Ishikawa (cell line): ENCODE data around the gene UROD.

ENCODE experiments used
- EGR1 ChIP-seq: IDR thresholded peaks from 2 replicates; pipeline ENCODE4 v1.6.1; 2012
- EP300 ChIP-seq: IDR thresholded peaks from 2 replicates; pipeline ENCODE4 v1.6.1; 2012; ENCODE audit warnings: borderline replicate concordance
- FOXM1 ChIP-seq: IDR thresholded peaks from 2 replicates; pipeline ENCODE4 v1.6.1; 2012; ENCODE audit warnings: low read depth, borderline replicate concordance
- NFIC ChIP-seq: IDR thresholded peaks from 2 replicates; pipeline ENCODE4 v1.6.1; 2012
- RAD21 ChIP-seq: IDR thresholded peaks from 2 replicates; pipeline ENCODE4 v1.6.1; 2012; ENCODE audit warnings: low read depth
- TAF1 ChIP-seq: IDR thresholded peaks from 2 replicates; pipeline ENCODE4 v1.6.1; 2012; ENCODE audit warnings: low read depth, mild to moderate bottlenecking
- TEAD4 ChIP-seq: IDR thresholded peaks from 2 replicates; pipeline ENCODE4 v1.6.1; 2012
- YY1 ChIP-seq: IDR thresholded peaks from 2 replicates; pipeline ENCODE4 v1.6.1; 2012; ENCODE audit warnings: low read depth
- TF ChIP-seq, protein P1 (sequence below): IDR thresholded peaks from 2 replicates; pipeline ENCODE4 v1.6.1; 2012
- TF ChIP-seq, protein P2 (sequence below): IDR thresholded peaks from 2 replicates; pipeline ENCODE4 v1.6.1; 2012; ENCODE audit warnings: low read depth, mild to moderate bottlenecking

DNA sequence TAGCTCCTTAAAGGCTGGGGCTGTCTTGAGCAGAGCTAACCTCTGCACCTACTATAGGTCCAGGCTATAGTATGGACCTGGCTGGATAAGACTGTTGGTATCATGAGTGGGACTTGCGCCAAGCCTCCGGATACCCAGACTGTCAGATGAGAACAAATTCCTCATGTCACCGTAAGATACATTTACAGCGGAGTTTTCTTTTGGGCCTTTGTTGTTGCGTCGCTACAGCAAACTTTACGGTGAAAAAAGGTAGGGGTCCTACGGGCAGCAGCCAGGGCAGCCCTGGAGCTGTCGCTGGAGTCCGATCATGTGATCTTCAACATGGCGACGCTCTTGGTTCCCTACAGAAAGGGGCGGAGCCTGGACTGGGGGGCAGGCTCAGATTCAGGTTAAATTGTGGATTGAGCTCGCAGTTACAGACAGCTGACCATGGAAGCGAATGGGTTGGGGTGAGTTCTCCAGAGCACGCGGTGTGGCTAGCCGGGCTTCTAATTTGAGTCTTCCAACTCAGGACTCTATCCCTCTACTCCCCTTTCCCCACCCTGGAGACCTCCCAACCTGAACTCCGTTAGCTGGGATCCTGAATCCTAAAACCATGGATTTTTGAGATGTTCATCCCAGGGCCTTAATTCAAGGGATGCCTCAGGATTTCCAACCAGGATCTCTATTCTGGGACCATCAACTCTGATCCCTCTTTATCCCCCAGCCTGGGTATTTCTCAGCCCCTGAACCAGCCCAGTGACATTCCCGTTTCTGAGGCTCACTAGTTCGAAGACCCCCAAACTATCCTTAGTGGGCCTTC lies at the start of gene UROD:
- TF ChIP-seq, protein P1, sequence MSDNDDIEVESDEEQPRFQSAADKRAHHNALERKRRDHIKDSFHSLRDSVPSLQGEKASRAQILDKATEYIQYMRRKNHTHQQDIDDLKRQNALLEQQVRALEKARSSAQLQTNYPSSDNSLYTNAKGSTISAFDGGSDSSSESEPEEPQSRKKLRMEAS = peak; percentile 51; the same call in 1 of the 2 replicates
- TF ChIP-seq EGR1 = no peak
- TF ChIP-seq YY1 = peak; percentile 98
- TF ChIP-seq TEAD4 = 0 out of 2 replicates have a peak, but pooled peaks have one; percentile 17
- no peak; the same call in 1 of the 2 replicates for TF ChIP-seq FOXM1
- TF ChIP-seq, protein P2, sequence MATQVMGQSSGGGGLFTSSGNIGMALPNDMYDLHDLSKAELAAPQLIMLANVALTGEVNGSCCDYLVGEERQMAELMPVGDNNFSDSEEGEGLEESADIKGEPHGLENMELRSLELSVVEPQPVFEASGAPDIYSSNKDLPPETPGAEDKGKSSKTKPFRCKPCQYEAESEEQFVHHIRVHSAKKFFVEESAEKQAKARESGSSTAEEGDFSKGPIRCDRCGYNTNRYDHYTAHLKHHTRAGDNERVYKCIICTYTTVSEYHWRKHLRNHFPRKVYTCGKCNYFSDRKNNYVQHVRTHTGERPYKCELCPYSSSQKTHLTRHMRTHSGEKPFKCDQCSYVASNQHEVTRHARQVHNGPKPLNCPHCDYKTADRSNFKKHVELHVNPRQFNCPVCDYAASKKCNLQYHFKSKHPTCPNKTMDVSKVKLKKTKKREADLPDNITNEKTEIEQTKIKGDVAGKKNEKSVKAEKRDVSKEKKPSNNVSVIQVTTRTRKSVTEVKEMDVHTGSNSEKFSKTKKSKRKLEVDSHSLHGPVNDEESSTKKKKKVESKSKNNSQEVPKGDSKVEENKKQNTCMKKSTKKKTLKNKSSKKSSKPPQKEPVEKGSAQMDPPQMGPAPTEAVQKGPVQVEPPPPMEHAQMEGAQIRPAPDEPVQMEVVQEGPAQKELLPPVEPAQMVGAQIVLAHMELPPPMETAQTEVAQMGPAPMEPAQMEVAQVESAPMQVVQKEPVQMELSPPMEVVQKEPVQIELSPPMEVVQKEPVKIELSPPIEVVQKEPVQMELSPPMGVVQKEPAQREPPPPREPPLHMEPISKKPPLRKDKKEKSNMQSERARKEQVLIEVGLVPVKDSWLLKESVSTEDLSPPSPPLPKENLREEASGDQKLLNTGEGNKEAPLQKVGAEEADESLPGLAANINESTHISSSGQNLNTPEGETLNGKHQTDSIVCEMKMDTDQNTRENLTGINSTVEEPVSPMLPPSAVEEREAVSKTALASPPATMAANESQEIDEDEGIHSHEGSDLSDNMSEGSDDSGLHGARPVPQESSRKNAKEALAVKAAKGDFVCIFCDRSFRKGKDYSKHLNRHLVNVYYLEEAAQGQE = no peak
- no peak for TF ChIP-seq RAD21
- TF ChIP-seq NFIC = no peak
- peak; percentile 71 for TF ChIP-seq TAF1
- peak; percentile 45; the same call in 1 of the 2 replicates for TF ChIP-seq EP300
